Neural cell (in vitro differentiated cells): Measurements from ENCODE around the gene SMG6.

ENCODE experiments used
- CTCF ChIP-seq: fragments of 450-650 bp; IDR thresholded peaks from 2 replicates; pipeline ENCODE4 v1.5.1; 2014; ENCODE audit warnings: antibody characterized with exemption, mild to moderate bottlenecking, moderate library complexity; ENCODE audit not compliant: poor library complexity, severe bottlenecking
- EZH2 ChIP-seq: fragments of 200-600, 300-800 bp; shearing (Covaris generic), sonication (generic); IDR thresholded peaks from 2 replicates; pipeline ENCODE4 v1.6.1; 2014; ENCODE audit warnings: antibody characterized with exemption, low read length, borderline replicate concordance, mild to moderate bottlenecking; ENCODE audit not compliant: insufficient read depth, poor library complexity, severe bottlenecking
- RAD21 ChIP-seq: fragments of 450-650 bp; conservative IDR thresholded peaks from 2 replicates; pipeline ENCODE4 v1.6.1; 2014; ENCODE audit warnings: antibody characterized with exemption, mild to moderate bottlenecking, moderate library complexity

- TF ChIP-seq CTCF: no peak
- no peak for TF ChIP-seq RAD21
- TF ChIP-seq EZH2: no peak
These were observed 40.9 kb upstream of the SMG6 start for GRCh38 chr17:2344528-2344927.
